ENCODE data around the gene SIGLEC10. TPM values are rescaled to one million over a fixed set of nuclear protein-coding genes. Genes with fewer than 3 reads are reported as not detected.

SIGLEC10 gene
- total and polyA plus RNA-seq, 7 donors = 0.83 to 14.4 (median 2.5) TPM

GRCh38 chr19:51461723-51462161, 44.3 kb upstream of the SIGLEC10 start:
- Histone ChIP-seq H3K4me3 (no peak overlapping the region), H3K27ac (no peak overlapping the region), H3K36me3 (no peaks in the 10 kb centered on the region), H3K9me3 (no peaks in the 10 kb centered on the region), H3K27me3 (peaks cover 4 to 58% (median 13%) of the 10 kb centered on the region in 3 donors), H3K4me1 (no peaks in the 10 kb centered on the region)
- intact Hi-C loops (cut with DNase I) = no loop called here
- DNase-seq = peak; percentile 62
- 64 to 65% methylated on average over 8 of the region's 8 CpGs for WGBS, 2 donors
- TF ChIP-seq POLR2A (IDR thresholded peaks at IDR 0.05) = no peak
- TF ChIP-seq EP300 (IDR thresholded peaks at IDR 0.05) = no peak
- no peak for TF ChIP-seq CTCF (IDR thresholded peaks at IDR 0.05)
- no peak for TF ChIP-seq POLR2AphosphoS5 (IDR thresholded peaks at IDR 0.05)

GRCh38 chr19:51460164-51460992, 42.9 kb upstream of the SIGLEC10 start:
- no peak overlapping the region for H3K4me3 ChIP-seq
- no peaks in the 10 kb centered on the region for H3K9me3 ChIP-seq
- intact Hi-C loops (cut with DNase I) = no loop called here
- H3K27me3 ChIP-seq = peaks cover 4 to 57% (median 13%) of the 10 kb centered on the region in 3 donors
- DNase-seq = peak; percentile 32
- H3K36me3 ChIP-seq = no peaks in the 10 kb centered on the region
- no peak for TF ChIP-seq POLR2A (IDR thresholded peaks at IDR 0.05)
- TF ChIP-seq EP300 (IDR thresholded peaks at IDR 0.05) = no peak
- no peak for TF ChIP-seq POLR2AphosphoS5 (IDR thresholded peaks at IDR 0.05)
- no peak for TF ChIP-seq CTCF (IDR thresholded peaks at IDR 0.05)
- H3K4me1 ChIP-seq = no peaks in the 10 kb centered on the region
- WGBS, 2 donors = 65% methylated on average over 13 of the region's 13 CpGs
- H3K27ac ChIP-seq = no peak overlapping the region

- TF ChIP-seq POLR2AphosphoS5 (IDR thresholded peaks at IDR 0.05) = no peak
- TF ChIP-seq CTCF (IDR thresholded peaks at IDR 0.05) = no peak
- no peak for TF ChIP-seq EP300 (IDR thresholded peaks at IDR 0.05)
- no peak for TF ChIP-seq POLR2A (IDR thresholded peaks at IDR 0.05)
- Histone ChIP-seq H3K4me3 (no peak overlapping the region), H3K9me3 (no peaks in the 10 kb centered on the region), H3K27ac (no peak overlapping the region), H3K4me1 (no peaks in the 10 kb centered on the region), H3K27me3 (peaks cover 4 to 57% (median 13%) of the 10 kb centered on the region in 3 donors), H3K36me3 (no peaks in the 10 kb centered on the region)
- 76 to 78% methylated on average over 14 of the region's 14 CpGs for WGBS, 2 donors
- intact Hi-C loops (cut with DNase I) = no loop called here
- DNase-seq = no peak
Measured at GRCh38 chr19:51458899-51459505, 41.6 kb upstream of the SIGLEC10 start.

GRCh38 chr19:51458051-51458645, 40.7 kb upstream of the SIGLEC10 start, which contains the start of gene SIGLEC8:
Gene SIGLEC8 (minus strand): TSS chr19:51458454. CDS start chr19:51458387, 67 bp downstream.
- intact Hi-C loops (cut with DNase I) = no loop called here
- DNase-seq = no peak
- Histone ChIP-seq H3K9me3 (no peaks in the 10 kb centered on the region), H3K4me3 (no peak within 1 kb of the TSS), H3K27ac (peak within 1 kb of the TSS in 1 of 4 donors; percentile 4), H3K27me3 (peaks cover 4 to 55% (median 12%) of the 10 kb centered on the region in 3 donors), H3K36me3 (no peaks in the 10 kb centered on the region), H3K4me1 (no peaks in the 10 kb centered on the region)
- TF ChIP-seq POLR2A (IDR thresholded peaks at IDR 0.05) (no peak), CTCF (IDR thresholded peaks at IDR 0.05) (no peak), POLR2AphosphoS5 (IDR thresholded peaks at IDR 0.05) (no peak), EP300 (IDR thresholded peaks at IDR 0.05) (no peak)
- 65 to 75% methylated on average over 10 of the region's 10 CpGs for WGBS, 2 donors

Measured in sigmoid colon (tissue), 7 donors.